HepG2 (cell line): ENCODE measurements around the gene FFAR4. TPM values are rescaled to one million over a fixed set of nuclear protein-coding genes. Genes with fewer than 3 reads are reported as not detected.

Experiments used
- ATAC-seq: fragments of 200-7000 bp; cut with Tn5 transposase; 3 replicates; pipeline ENCODE4 v1.9.1; 2020; ENCODE audit warnings: mild to moderate bottlenecking, moderate library complexity
- BruUV-seq: library from RNA; stranded (reverse); fragments of 400-500 nt; replicated peaks from 2 replicates; lab custom pipeline; 2021; lab: Mats Ljungman, UMichigan
- CTCF ChIA-PET: fragments of 300-600 bp; formaldehyde crosslinking; extraction: SDS; loops from one replicate; lab custom pipeline; 2021; ENCODE audit warnings: low total read pairs, inconsistent platforms, low intra/inter-chr PET ratio; lab: Yijun Ruan, JAX
- POLR2A ChIA-PET: fragments of 350-600 bp; sonication (Branson Sonifier 250); formaldehyde crosslinking; loops from one replicate; lab custom pipeline; 2020; ENCODE audit warnings: antibody characterized with exemption, inconsistent platforms; lab: Yijun Ruan, JAX
- DNase-seq: peaks from one replicate; pipeline ENCODE4 v3.0.0-alpha.2; 2015; ENCODE audit warnings: low spot score
- FAIRE-seq: peaks from 3 replicates; lab custom pipeline; 2011; peaks lifted over from hg19 to GRCh38; lab: Jason Lieb, UNC
- H2AFZ ChIP-seq: one replicate; pipeline ENCODE4 v1.6.1; 2011; ENCODE audit warnings: low read length, inconsistent platforms
- H3K27ac ChIP-seq: fragments of 300-600 bp; 3 replicates; pipeline ENCODE4 v1.8.0; 2011; ENCODE audit warnings: mixed run types, mild to moderate bottlenecking, mixed read lengths, low read length, inconsistent platforms; ENCODE audit not compliant: insufficient read depth; ENCODE audit errors: extremely low read length
- H3K27me3 ChIP-seq, 2 experiments: fragments of 200-600 bp in 1 of 2; 2 replicates in 1 of 2; 3 replicates in 1 of 2; pipeline versions ENCODE4 v1.6.0 to v1.8.0; 2011; ENCODE audit warnings: low read length in 2 of 2, mild to moderate bottlenecking in 2 of 2, moderate library complexity in 2 of 2, inconsistent platforms in 1 of 2; ENCODE audit not compliant: insufficient read depth in 2 of 2, control insufficient read depth in 1 of 2
- H3K36me3 ChIP-seq, 2 experiments: fragments of 200-600 bp in 1 of 2; replicated peaks in 1 of 2; 2 replicates in 1 of 2; 3 replicates in 1 of 2; pipeline versions ENCODE4 v1.5.1 to v1.8.0; 2011; ENCODE audit warnings: low read length in 2 of 2, inconsistent platforms in 1 of 2; ENCODE audit not compliant: insufficient read depth in 2 of 2, control insufficient read depth in 1 of 2
- H3K4me1 ChIP-seq: 2 replicates; pipeline ENCODE4 v1.5.1; 2012; ENCODE audit warnings: low read length, inconsistent platforms; ENCODE audit not compliant: insufficient read depth
- H3K4me2 ChIP-seq: 2 replicates; pipeline ENCODE4 v1.6.0; 2011; ENCODE audit warnings: low read depth, low read length, inconsistent platforms
- H3K4me3 ChIP-seq, 3 experiments: fragments of 200-600 bp in 1 of 3; sonication (generic), shearing (Covaris generic) in 1 of 3; replicated peaks in 1 of 3; 2 replicates each; pipeline ENCODE4 v1.5.1; 2011 to 2016; ENCODE audit warnings: low read length in 3 of 3, inconsistent platforms in 2 of 3, low read depth in 2 of 3, mild to moderate bottlenecking in 2 of 3, control low read depth in 1 of 3, mixed read lengths in 1 of 3; ENCODE audit not compliant: insufficient read depth in 1 of 3
- H3K79me2 ChIP-seq: one replicate; pipeline ENCODE4 v1.6.1; 2011; ENCODE audit warnings: low read length, inconsistent platforms; ENCODE audit not compliant: insufficient read depth
- H3K9ac ChIP-seq: 2 replicates; pipeline ENCODE4 v1.6.0; 2011; ENCODE audit warnings: mild to moderate bottlenecking, low read depth, low read length, inconsistent platforms; ENCODE audit not compliant: insufficient read depth
- H3K9me3 ChIP-seq: 2 replicates; pipeline ENCODE4 v1.5.1; 2012; ENCODE audit warnings: mild to moderate bottlenecking, low read length
- H4K20me1 ChIP-seq: 2 replicates; pipeline ENCODE4 v1.6.0; 2011; ENCODE audit warnings: inconsistent platforms, mild to moderate bottlenecking, low read length, moderate library complexity; ENCODE audit not compliant: insufficient read depth
- DNMT3B ChIP-seq: conservative IDR thresholded peaks from 2 replicates; pipeline ENCODE4 v1.6.1; 2016; ENCODE audit warnings: missing biosample characterization, control low read depth
- GRHL1 ChIP-seq: sonication (generic); formaldehyde crosslinking; conservative IDR thresholded peaks from 2 replicates; pipeline ENCODE4 v1.8.0; 2022; ENCODE audit warnings: missing genetic modification reagents
- MLLT10 ChIP-seq: sonication (generic); formaldehyde crosslinking; IDR thresholded peaks from 2 replicates; pipeline ENCODE4 v1.4.0; 2020; ENCODE audit warnings: missing genetic modification reagents
- MTA1 ChIP-seq: sonication (generic); formaldehyde crosslinking; IDR thresholded peaks from 2 replicates; pipeline ENCODE4 v1.4.0; 2020; ENCODE audit warnings: missing genetic modification reagents, mild to moderate bottlenecking, borderline replicate concordance
- MXD4 ChIP-seq: IDR thresholded peaks from 2 replicates; pipeline ENCODE4 v1.6.1; 2016; ENCODE audit warnings: mild to moderate bottlenecking, missing biosample characterization, missing genetic modification reagents
- NCOA1 ChIP-seq: sonication (generic); formaldehyde crosslinking; IDR thresholded peaks from 2 replicates; pipeline ENCODE4 v1.9.0; 2021; ENCODE audit warnings: missing genetic modification reagents
- NR2F2 ChIP-seq: IDR thresholded peaks from 2 replicates; pipeline ENCODE4 v1.6.1; 2012; ENCODE audit warnings: low read depth, inconsistent platforms, borderline replicate concordance
- PAF1 ChIP-seq: IDR thresholded peaks from 2 replicates; pipeline ENCODE4 v1.6.1; 2016; ENCODE audit warnings: missing genetic modification reagents, missing compliant biosample characterization
- RNF219 ChIP-seq: sonication (generic); formaldehyde crosslinking; IDR thresholded peaks from 2 replicates; pipeline ENCODE4 v1.5.0; 2020; ENCODE audit warnings: mild to moderate bottlenecking, missing genetic modification reagents
- SIN3B ChIP-seq: fragments of 150-350 bp; IDR thresholded peaks from 2 replicates; pipeline ENCODE4 v1.6.1; 2014; ENCODE audit warnings: low read length
- SNAPC5 ChIP-seq: sonication (generic); formaldehyde crosslinking; IDR thresholded peaks from 2 replicates; pipeline ENCODE4 v1.8.1; 2023; ENCODE audit warnings: mild to moderate bottlenecking, missing genetic modification reagents, borderline replicate concordance
- STAG1 ChIP-seq: sonication (generic); formaldehyde crosslinking; IDR thresholded peaks from 2 replicates; pipeline ENCODE4 v1.4.0; 2020; ENCODE audit warnings: missing genetic modification reagents
- ZNF737 ChIP-seq: sonication (generic); formaldehyde crosslinking; IDR thresholded peaks from 2 replicates; pipeline ENCODE4 v1.5.0; 2020; ENCODE audit warnings: missing genetic modification reagents, mild to moderate bottlenecking, borderline replicate concordance
- ZNF749 ChIP-seq: sonication (generic); formaldehyde crosslinking; IDR thresholded peaks from 2 replicates; pipeline ENCODE4 v1.8.0; 2022; ENCODE audit warnings: mild to moderate bottlenecking, missing genetic modification reagents, moderate library complexity, borderline replicate concordance
- in situ Hi-C: cut with HindIII; loops from 2 replicates; pipeline ENCODE4 v1.10.0; 2017; ENCODE audit warnings: low pct_unique_long_range_greater_than_20kb; ENCODE audit not compliant: extremely low pct_ligation_motif_present
- intact Hi-C: fragments of 100-400 bp; cut with micrococcal nuclease; formaldehyde crosslinking; loops from one replicate; pipeline ENCODE4 v1.10.0; 2022; ENCODE audit not compliant: unreplicated experiment
- polyA plus RNA-seq, 8 experiments: library from polyadenylated mRNA; depleted of rRNA in 3 of 8; stranded (reverse) in 7 of 8; unstranded in 1 of 8; fragments of >200 nt; fragmentation: Illumina TruSeq in 4 of 8; extraction: Trizol in 4 of 8; gene quantifications; 2 replicates each; pipeline versions ENCODE4 v1.2.1 to v1.2.3, GENCODE V29; 2011 to 2016; ENCODE audit warnings: low read depth in 4 of 8, missing spikeins in 1 of 8, mixed read lengths in 1 of 8; ENCODE audit not compliant: insufficient read depth in 1 of 8
- total RNA-seq, 5 experiments: library from RNA; depleted of rRNA; stranded (reverse); fragments of >200 nt; fragmentation: Illumina TruSeq; extraction: Trizol; gene quantifications; 2 replicates each; pipeline ENCODE4 v1.2.3, GENCODE V29; 2016; ENCODE audit warnings: low read depth in 1 of 5
- TF ChIP-seq, protein P1 (sequence below): sonication (generic); formaldehyde crosslinking; IDR thresholded peaks from 2 replicates; pipeline ENCODE4 v1.9.0; 2022; ENCODE audit warnings: low read depth, missing genetic modification reagents

The FFAR4 gene
- total and polyA plus RNA-seq, 2 of the 13 experiments (the other 11 are each of a cell fraction or from before 2014, with no cell fraction given), result 0.09 TPM; not detected in 1

GRCh38 chr10:93547522-93547921, 18.9 kb upstream of the FFAR4 start:
- ATAC-seq (no peak), DNase-seq (no peak), FAIRE-seq (no peak)
- intact Hi-C loops, result loop anchor here (10.0 kb wide), 1 partner anchor 47 kb away; no protein-coding TSS in a partner anchor
- no TSS peak for BruUV-seq
- H3K9ac ChIP-seq, result no peak overlapping the region
- H3K36me3 ChIP-seq, result no peaks in the 10 kb centered on the region
- TF ChIP-seq STAG1 (CRISPR knock-in tag) (no peak), NCOA1 (no peak), MLLT10 (no peak), MXD4 (no peak), ZNF737 (CRISPR knock-in tag) (no peak), SNAPC5 (CRISPR knock-in tag) (no peak), SIN3B (no peak), ZNF749 (CRISPR knock-in tag) (no peak), RNF219 (CRISPR knock-in tag) (no peak), GRHL1 (CRISPR knock-in tag) (no peak), DNMT3B (CRISPR knock-in tag) (no peak), PAF1 (CRISPR knock-in tag) (no peak), NR2F2 (no peak), MTA1 (CRISPR knock-in tag) (no peak)
- TF ChIP-seq, protein P1, sequence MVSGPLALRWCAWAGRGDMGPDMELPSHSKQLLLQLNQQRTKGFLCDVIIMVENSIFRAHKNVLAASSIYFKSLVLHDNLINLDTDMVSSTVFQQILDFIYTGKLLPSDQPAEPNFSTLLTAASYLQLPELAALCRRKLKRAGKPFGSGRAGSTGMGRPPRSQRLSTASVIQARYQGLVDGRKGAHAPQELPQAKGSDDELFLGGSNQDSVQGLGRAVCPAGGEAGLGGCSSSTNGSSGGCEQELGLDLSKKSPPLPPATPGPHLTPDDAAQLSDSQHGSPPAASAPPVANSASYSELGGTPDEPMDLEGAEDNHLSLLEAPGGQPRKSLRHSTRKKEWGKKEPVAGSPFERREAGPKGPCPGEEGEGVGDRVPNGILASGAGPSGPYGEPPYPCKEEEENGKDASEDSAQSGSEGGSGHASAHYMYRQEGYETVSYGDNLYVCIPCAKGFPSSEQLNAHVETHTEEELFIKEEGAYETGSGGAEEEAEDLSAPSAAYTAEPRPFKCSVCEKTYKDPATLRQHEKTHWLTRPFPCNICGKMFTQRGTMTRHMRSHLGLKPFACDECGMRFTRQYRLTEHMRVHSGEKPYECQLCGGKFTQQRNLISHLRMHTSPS (CRISPR knock-in tag), result no peak
- H3K27ac ChIP-seq, result no peak overlapping the region
- no peaks in the 10 kb centered on the region for H4K20me1 ChIP-seq
- in situ Hi-C loops, result no loop called here
- no peak overlapping the region for H3K4me3 ChIP-seq
- POLR2A ChIA-PET, result no interaction called here
- H3K27me3 ChIP-seq, result no peaks in the 10 kb centered on the region
- no peaks in the 10 kb centered on the region for H3K79me2 ChIP-seq
- peaks cover 15% of the 10 kb centered on the region for H3K4me1 ChIP-seq
- CTCF ChIA-PET, result no interaction called here
- H2AFZ ChIP-seq, result no peak overlapping the region
- no peak overlapping the region for H3K4me2 ChIP-seq
- no peaks in the 10 kb centered on the region for H3K9me3 ChIP-seq
